HEK293 (cell line): ENCODE data around the gene ZFPM1.

Experiments used
- SP3 ChIP-seq: fragments of 450-650 bp; formaldehyde crosslinking; IDR thresholded peaks from 2 replicates; pipeline ENCODE4 v1.5.1; 2016; ENCODE audit warnings: missing biosample characterization, missing genetic modification characterization
- ZBTB21 ChIP-seq: fragments of 450-650 bp; formaldehyde crosslinking; IDR thresholded peaks from 2 replicates; pipeline ENCODE4 v1.5.1; 2017; ENCODE audit warnings: missing biosample characterization, missing genetic modification characterization
- ZBTB7A ChIP-seq: fragments of 450-650 bp; formaldehyde crosslinking; IDR thresholded peaks from 2 replicates; pipeline ENCODE4 v1.5.1; 2016; ENCODE audit warnings: low read depth, missing biosample characterization, missing genetic modification characterization
- TF ChIP-seq, protein P1 (sequence below): fragments of 450-650 bp; formaldehyde crosslinking; IDR thresholded peaks from 2 replicates; pipeline ENCODE4 v1.5.1; 2016; ENCODE audit warnings: missing biosample characterization, missing genetic modification characterization
- TF ChIP-seq, protein P2 (sequence below): fragments of 450-650 bp; formaldehyde crosslinking; IDR thresholded peaks from 2 replicates; pipeline ENCODE4 v1.5.1; 2016; ENCODE audit warnings: missing biosample characterization, missing genetic modification characterization

DNA sequence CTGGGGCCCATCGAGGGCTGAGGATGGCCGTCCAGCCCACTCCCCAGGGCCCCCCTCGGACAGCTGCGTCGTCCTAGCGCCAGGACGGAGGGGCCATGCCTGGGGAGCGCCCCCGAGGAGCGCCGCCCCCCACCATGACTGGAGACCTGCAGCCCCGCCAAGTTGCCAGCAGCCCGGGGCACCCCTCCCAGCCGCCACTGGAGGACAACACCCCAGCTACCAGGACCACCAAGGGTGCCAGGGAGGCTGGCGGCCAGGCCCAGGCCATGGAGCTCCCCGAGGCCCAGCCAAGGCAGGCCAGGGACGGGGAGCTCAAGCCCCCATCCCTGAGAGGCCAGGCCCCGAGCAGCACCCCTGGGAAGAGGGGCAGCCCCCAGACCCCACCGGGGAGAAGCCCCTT lies 25.7 kb upstream of the ZFPM1 start:
- TF ChIP-seq SP3 (tag by site-specific recombination) (no peak), ZBTB21 (tag by site-specific recombination) (no peak), ZBTB7A (no peak)
- TF ChIP-seq, protein P1, sequence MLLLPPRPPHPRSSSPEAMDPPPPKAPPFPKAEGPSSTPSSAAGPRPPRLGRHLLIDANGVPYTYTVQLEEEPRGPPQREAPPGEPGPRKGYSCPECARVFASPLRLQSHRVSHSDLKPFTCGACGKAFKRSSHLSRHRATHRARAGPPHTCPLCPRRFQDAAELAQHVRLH (tag by site-specific recombination): no peak
- TF ChIP-seq, protein P2, sequence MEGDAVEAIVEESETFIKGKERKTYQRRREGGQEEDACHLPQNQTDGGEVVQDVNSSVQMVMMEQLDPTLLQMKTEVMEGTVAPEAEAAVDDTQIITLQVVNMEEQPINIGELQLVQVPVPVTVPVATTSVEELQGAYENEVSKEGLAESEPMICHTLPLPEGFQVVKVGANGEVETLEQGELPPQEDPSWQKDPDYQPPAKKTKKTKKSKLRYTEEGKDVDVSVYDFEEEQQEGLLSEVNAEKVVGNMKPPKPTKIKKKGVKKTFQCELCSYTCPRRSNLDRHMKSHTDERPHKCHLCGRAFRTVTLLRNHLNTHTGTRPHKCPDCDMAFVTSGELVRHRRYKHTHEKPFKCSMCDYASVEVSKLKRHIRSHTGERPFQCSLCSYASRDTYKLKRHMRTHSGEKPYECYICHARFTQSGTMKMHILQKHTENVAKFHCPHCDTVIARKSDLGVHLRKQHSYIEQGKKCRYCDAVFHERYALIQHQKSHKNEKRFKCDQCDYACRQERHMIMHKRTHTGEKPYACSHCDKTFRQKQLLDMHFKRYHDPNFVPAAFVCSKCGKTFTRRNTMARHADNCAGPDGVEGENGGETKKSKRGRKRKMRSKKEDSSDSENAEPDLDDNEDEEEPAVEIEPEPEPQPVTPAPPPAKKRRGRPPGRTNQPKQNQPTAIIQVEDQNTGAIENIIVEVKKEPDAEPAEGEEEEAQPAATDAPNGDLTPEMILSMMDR (tag by site-specific recombination): no peak
